Bronchial epithelial cell (primary cell): Measurements from ENCODE around the gene PHF13. TPM values are rescaled to one million over a fixed set of nuclear protein-coding genes. Genes with fewer than 3 reads are reported as not detected.

Source experiments
- DNase-seq: peaks from one replicate; pipeline ENCODE4 v3.0.0-alpha.2; 2010; ENCODE audit warnings: low read depth
- FAIRE-seq: peaks from 2 replicates; lab custom pipeline; 2011; peaks lifted over from hg19 to GRCh38; lab: Jason Lieb, UNC
- H3K27me3 ChIP-seq: 2 replicates; pipeline ENCODE4 v1.5.1; 2011; ENCODE audit warnings: low read length; ENCODE audit not compliant: control insufficient read depth, insufficient read depth
- H3K36me3 ChIP-seq: 2 replicates; pipeline ENCODE4 v1.5.1; 2011; ENCODE audit warnings: low read length; ENCODE audit not compliant: control insufficient read depth, insufficient read depth
- H3K4me3 ChIP-seq: 2 replicates; pipeline ENCODE4 v1.5.1; 2011; ENCODE audit warnings: mild to moderate bottlenecking, low read depth, low read length, control low read depth
- total RNA-seq: library from RNA; depleted of rRNA; stranded (reverse); fragments of >200 nt; gene quantifications from 2 replicates; pipeline ENCODE4 v1.2.1, GENCODE V29; 2014
- TF ChIP-seq, protein P1 (sequence below): IDR thresholded peaks from 2 replicates; pipeline ENCODE4 v1.5.1; 2011; ENCODE audit warnings: mild to moderate bottlenecking, moderate library complexity, low read length, control low read depth, inconsistent platforms; ENCODE audit not compliant: insufficient read depth, severe bottlenecking

Gene PHF13
- total RNA-seq, 1 donor from 2014 or later, result 6.1 TPM

DNA sequence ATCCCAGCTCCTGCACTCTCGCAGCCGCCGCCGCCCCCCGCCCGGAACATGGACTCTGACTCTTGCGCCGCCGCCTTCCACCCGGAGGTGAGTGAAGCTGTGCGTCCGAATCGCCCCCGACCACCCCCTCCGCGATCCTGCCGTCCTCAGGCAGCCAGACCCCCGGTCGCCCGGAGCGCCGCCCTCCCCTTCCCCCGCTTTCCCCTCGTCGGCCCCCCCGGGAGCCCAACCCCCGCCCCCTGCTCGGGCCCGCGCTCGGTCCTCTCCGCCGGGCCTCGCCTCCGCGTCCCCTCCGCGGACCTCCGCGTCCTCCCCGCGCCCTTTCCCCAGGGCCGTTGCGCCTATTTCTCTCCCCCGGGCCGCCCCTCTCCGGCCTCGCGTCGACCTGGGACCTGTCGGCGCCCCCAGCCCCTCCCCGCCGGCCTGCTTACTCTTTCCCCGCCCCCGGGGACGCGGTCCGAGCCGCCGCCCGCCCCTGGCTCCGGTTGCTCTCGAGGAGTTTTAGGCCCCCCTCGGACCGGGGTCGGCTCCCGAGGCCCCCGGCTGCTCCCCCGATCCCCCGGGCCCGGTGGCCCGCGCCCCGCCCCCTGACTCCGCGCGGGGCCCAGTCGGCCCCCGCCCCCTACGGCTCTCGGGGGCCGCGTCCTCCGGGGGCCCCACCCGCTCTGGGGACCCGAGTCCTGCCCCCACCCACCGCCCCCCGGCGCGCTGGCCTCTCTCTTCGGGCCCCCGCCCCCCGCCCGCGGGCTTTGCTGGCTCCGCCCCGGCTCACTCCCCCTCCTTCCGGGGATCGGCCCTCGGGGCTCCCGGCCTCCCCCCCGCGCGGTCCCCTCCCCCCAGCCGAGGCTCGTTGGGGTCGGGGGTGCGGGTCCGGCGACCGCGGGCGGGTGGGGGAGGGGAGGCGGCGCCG, 743 bp downstream of the PHF13 start:
- DNase-seq (no peak), FAIRE-seq (no peak)
- TF ChIP-seq, protein P1, sequence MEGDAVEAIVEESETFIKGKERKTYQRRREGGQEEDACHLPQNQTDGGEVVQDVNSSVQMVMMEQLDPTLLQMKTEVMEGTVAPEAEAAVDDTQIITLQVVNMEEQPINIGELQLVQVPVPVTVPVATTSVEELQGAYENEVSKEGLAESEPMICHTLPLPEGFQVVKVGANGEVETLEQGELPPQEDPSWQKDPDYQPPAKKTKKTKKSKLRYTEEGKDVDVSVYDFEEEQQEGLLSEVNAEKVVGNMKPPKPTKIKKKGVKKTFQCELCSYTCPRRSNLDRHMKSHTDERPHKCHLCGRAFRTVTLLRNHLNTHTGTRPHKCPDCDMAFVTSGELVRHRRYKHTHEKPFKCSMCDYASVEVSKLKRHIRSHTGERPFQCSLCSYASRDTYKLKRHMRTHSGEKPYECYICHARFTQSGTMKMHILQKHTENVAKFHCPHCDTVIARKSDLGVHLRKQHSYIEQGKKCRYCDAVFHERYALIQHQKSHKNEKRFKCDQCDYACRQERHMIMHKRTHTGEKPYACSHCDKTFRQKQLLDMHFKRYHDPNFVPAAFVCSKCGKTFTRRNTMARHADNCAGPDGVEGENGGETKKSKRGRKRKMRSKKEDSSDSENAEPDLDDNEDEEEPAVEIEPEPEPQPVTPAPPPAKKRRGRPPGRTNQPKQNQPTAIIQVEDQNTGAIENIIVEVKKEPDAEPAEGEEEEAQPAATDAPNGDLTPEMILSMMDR, result no peak
- Histone ChIP-seq H3K27me3 (no peaks in the 10 kb centered on the region), H3K4me3 (peak overlapping the region; percentile 80), H3K36me3 (no peaks in the 10 kb centered on the region)

DNA sequence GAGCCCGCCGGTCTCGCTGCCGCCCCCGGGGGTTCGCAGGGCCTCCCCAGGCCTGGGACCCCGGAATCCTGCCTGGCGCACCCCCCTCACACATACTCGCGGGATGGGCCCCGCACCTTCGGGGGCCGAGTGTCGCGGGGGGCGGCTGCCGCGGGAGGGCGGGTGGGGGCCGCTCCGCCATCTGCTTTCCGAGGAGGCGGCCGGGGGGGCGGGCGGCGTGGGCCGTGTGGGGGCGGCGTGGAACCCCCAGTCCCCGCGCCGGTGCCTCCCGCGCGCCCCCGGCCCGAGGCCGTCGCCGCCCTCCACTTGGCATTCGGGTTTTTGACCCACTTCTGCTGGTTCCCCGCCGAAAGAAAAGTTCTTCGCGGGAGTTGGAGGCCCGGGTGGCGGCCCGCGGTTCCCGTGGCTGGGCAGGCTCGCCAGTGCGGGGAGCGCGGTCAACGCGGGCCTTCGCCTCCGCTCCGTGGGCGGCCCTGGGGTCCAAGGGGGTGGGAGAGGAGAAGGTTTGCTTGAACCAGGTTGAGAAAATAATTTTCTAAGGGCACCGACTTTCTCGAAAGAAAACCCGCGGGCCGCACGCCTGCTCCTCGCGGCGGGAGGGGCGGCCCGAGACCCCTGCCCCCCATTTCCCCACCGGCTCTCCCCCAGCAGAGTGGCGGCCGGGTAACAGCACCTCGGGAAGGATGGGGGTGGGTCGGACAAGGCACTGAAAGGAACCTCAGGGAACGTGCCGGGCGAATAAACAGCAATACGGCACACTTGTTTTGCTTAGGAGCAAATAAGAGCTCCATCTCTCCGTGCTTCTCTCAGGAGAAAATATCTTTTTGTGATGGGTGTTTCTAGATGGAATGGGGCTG, 1.6 kb downstream of the PHF13 start:
- Histone ChIP-seq H3K27me3 (no peaks in the 10 kb centered on the region), H3K4me3 (peak overlapping the region; percentile 80), H3K36me3 (peaks cover 7% of the 10 kb centered on the region)
- DNase-seq (no peak), FAIRE-seq (no peak)
- TF ChIP-seq, protein P1, result no peak

GRCh38 chr1:6619045-6619444, 5.5 kb downstream of the PHF13 start:
- TF ChIP-seq, protein P1, result no peak
- FAIRE-seq, result no peak
- Histone ChIP-seq H3K36me3 (peaks cover 17% of the 10 kb centered on the region), H3K27me3 (no peaks in the 10 kb centered on the region), H3K4me3 (no peak overlapping the region)
- DNase-seq, result no peak

- no peak for FAIRE-seq
- no peaks in the 10 kb centered on the region for H3K27me3 ChIP-seq
- no peak overlapping the region for H3K4me3 ChIP-seq
- TF ChIP-seq, protein P1, result no peak
- no peak for DNase-seq
- H3K36me3 ChIP-seq, result peaks cover 17% of the 10 kb centered on the region
These were observed 8.2 kb downstream of the PHF13 start for GRCh38 chr1:6621429-6622391.
